ENCODE data around the gene ARHGAP32.

DNA sequence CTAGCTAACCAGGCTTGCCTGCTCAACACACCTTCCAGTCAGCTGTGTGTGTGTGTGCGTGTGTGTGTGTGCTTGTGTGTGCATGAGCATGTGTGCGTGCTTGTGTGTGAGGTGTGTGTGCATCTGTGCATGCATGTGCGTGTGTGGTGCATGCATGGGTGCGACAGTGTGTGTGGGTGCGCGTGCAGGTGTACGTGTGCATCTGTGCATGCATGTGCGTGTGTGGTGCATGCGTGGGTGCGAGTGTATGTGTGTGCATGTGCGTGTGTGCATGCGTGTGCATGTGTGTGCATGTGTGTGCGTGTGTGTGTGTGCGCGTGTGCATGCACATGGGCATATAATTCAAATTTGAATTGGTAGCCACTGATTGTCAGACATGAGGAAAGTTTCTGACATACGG lies 239.0 kb downstream of the ARHGAP32 start:
- TF ChIP-seq, protein P1, sequence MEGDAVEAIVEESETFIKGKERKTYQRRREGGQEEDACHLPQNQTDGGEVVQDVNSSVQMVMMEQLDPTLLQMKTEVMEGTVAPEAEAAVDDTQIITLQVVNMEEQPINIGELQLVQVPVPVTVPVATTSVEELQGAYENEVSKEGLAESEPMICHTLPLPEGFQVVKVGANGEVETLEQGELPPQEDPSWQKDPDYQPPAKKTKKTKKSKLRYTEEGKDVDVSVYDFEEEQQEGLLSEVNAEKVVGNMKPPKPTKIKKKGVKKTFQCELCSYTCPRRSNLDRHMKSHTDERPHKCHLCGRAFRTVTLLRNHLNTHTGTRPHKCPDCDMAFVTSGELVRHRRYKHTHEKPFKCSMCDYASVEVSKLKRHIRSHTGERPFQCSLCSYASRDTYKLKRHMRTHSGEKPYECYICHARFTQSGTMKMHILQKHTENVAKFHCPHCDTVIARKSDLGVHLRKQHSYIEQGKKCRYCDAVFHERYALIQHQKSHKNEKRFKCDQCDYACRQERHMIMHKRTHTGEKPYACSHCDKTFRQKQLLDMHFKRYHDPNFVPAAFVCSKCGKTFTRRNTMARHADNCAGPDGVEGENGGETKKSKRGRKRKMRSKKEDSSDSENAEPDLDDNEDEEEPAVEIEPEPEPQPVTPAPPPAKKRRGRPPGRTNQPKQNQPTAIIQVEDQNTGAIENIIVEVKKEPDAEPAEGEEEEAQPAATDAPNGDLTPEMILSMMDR (IDR thresholded peaks at IDR 0.05) = no peak
- no peak for TF ChIP-seq POLR2A (IDR thresholded peaks at IDR 0.05)

All from heart left ventricle (tissue), 13 donors.